K562 (cell line): ENCODE data around the gene SLC25A1. TPM values are rescaled to one million over a fixed set of nuclear protein-coding genes. Genes with fewer than 3 reads are reported as not detected.

Source experiments
- E2F8 ChIP-seq: fragments of 450-650 bp; IDR thresholded peaks from 2 replicates; pipeline ENCODE4 v1.7.1; 2018; ENCODE audit warnings: mild to moderate bottlenecking, low read depth; ENCODE audit not compliant: partially characterized antibody
- HIVEP1 ChIP-seq: fragments of 250-450 bp; sonication (Bioruptor Pico); IDR thresholded peaks from 2 replicates; pipeline ENCODE4 v1.4.0; 2020; ENCODE audit warnings: mild to moderate bottlenecking
- HNRNPL ChIP-seq: fragments of 200-400 bp; formaldehyde crosslinking; IDR thresholded peaks from 2 replicates; pipeline ENCODE4 v1.6.1; 2017; ENCODE audit warnings: low read depth, mild to moderate bottlenecking, low read length
- MEF2D ChIP-seq: conservative IDR thresholded peaks from 2 replicates; pipeline ENCODE4 v1.6.1; 2016; ENCODE audit warnings: low read depth, missing genetic modification characterization, missing compliant biosample characterization
- SP2 ChIP-seq: IDR thresholded peaks from 2 replicates; pipeline ENCODE4 v1.6.1; 2011; ENCODE audit warnings: mild to moderate bottlenecking, low read depth, low read length, moderate library complexity; ENCODE audit not compliant: poor library complexity, severe bottlenecking; ENCODE audit errors: extremely low read depth
- THRA ChIP-seq: fragments of 450-650 bp; IDR thresholded peaks from 2 replicates; pipeline ENCODE4 v1.6.1; 2017; ENCODE audit warnings: mild to moderate bottlenecking, moderate library complexity
- polyA plus RNA-seq, 8 experiments: library from polyadenylated mRNA; depleted of rRNA in 4 of 8; stranded (reverse) in 5 of 8; unstranded in 3 of 8; fragments of >200 nt; fragmentation: Nextera tagmentation in 2 of 8; fragmentation: Illumina TruSeq in 1 of 8; extraction: Ambion mirVana in 2 of 8; extraction: Trizol in 1 of 8; gene quantifications; 2 replicates each; pipeline versions ENCODE4 v1.2.1 to v1.2.3, GENCODE V29; 2011 to 2014; ENCODE audit warnings: inconsistent platforms in 1 of 8, missing spikeins in 1 of 8
- total RNA-seq, 7 experiments: library from RNA; depleted of rRNA in 6 of 7; stranded (reverse); fragments of >200 nt in 6 of 7; fragmentation: Illumina TruSeq in 2 of 7; extraction: Trizol in 2 of 7; gene quantifications; 2 replicates each; pipeline versions ENCODE4 v1.2.1 to v1.2.3, GENCODE V29; 2011 to 2021; ENCODE audit warnings: low replicate concordance in 1 of 7
- TF ChIP-seq, protein P1 (sequence below), 2 experiments: fragments of 450-650 bp; formaldehyde crosslinking in 1 of 2; IDR thresholded peaks; 2 replicates each; pipeline versions ENCODE4 v1.4.0 to v1.6.1; 2014 to 2020; ENCODE audit warnings: mild to moderate bottlenecking in 2 of 2, borderline replicate concordance in 1 of 2, low read depth in 1 of 2
- TF ChIP-seq, protein P2 (sequence below): fragments of 450-650 bp; formaldehyde crosslinking; IDR thresholded peaks from 2 replicates; pipeline ENCODE4 v1.4.0; 2022; ENCODE audit warnings: missing genetic modification characterization
- TF ChIP-seq, protein P3 (sequence below): fragments of 250-450 bp; sonication (Bioruptor Pico); IDR thresholded peaks from 2 replicates; pipeline ENCODE4 v1.4.0; 2020; ENCODE audit warnings: borderline replicate concordance

SLC25A1 gene
- total and polyA plus RNA-seq, 9 of the 15 experiments (the other 6 are each of a cell fraction or from before 2014, with no cell fraction given): 11.0 to 408 (median 110) TPM

GRCh38 chr22:19172213-19173046, 6.1 kb downstream of the SLC25A1 start (continued):
- no peak for TF ChIP-seq HNRNPL
- TF ChIP-seq, protein P1, sequence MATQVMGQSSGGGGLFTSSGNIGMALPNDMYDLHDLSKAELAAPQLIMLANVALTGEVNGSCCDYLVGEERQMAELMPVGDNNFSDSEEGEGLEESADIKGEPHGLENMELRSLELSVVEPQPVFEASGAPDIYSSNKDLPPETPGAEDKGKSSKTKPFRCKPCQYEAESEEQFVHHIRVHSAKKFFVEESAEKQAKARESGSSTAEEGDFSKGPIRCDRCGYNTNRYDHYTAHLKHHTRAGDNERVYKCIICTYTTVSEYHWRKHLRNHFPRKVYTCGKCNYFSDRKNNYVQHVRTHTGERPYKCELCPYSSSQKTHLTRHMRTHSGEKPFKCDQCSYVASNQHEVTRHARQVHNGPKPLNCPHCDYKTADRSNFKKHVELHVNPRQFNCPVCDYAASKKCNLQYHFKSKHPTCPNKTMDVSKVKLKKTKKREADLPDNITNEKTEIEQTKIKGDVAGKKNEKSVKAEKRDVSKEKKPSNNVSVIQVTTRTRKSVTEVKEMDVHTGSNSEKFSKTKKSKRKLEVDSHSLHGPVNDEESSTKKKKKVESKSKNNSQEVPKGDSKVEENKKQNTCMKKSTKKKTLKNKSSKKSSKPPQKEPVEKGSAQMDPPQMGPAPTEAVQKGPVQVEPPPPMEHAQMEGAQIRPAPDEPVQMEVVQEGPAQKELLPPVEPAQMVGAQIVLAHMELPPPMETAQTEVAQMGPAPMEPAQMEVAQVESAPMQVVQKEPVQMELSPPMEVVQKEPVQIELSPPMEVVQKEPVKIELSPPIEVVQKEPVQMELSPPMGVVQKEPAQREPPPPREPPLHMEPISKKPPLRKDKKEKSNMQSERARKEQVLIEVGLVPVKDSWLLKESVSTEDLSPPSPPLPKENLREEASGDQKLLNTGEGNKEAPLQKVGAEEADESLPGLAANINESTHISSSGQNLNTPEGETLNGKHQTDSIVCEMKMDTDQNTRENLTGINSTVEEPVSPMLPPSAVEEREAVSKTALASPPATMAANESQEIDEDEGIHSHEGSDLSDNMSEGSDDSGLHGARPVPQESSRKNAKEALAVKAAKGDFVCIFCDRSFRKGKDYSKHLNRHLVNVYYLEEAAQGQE (IDR thresholded peaks at IDR 0.05; ENCODE audit: borderline replicate concordance): no peak
- TF ChIP-seq, protein P1 (CRISPR knock-in tag; IDR thresholded peaks at IDR 0.05; ENCODE audit: low read depth): no peak
- TF ChIP-seq, protein P2, sequence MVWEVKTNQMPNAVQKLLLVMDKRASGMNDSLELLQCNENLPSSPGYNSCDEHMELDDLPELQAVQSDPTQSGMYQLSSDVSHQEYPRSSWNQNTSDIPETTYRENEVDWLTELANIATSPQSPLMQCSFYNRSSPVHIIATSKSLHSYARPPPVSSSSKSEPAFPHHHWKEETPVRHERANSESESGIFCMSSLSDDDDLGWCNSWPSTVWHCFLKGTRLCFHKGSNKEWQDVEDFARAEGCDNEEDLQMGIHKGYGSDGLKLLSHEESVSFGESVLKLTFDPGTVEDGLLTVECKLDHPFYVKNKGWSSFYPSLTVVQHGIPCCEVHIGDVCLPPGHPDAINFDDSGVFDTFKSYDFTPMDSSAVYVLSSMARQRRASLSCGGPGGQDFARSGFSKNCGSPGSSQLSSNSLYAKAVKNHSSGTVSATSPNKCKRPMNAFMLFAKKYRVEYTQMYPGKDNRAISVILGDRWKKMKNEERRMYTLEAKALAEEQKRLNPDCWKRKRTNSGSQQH (CRISPR knock-in tag): peak; percentile 52; the same call in 1 of the 2 replicates
- no peak for TF ChIP-seq HIVEP1 (CRISPR knock-in tag)
- TF ChIP-seq, protein P3, sequence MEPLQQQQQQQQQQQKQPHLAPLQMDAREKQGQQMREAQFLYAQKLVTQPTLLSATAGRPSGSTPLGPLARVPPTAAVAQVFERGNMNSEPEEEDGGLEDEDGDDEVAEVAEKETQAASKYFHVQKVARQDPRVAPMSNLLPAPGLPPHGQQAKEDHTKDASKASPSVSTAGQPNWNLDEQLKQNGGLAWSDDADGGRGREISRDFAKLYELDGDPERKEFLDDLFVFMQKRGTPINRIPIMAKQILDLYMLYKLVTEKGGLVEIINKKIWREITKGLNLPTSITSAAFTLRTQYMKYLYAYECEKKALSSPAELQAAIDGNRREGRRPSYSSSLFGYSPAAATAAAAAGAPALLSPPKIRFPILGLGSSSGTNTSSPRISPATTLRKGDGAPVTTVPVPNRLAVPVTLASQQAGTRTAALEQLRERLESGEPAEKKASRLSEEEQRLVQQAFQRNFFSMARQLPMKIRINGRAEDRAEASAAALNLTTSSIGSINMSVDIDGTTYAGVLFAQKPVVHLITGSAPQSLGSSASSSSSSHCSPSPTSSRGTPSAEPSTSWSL (CRISPR knock-in tag): peak; percentile 75; the same call in 1 of the 2 replicates
- peak; percentile 14 for TF ChIP-seq SP2
- TF ChIP-seq MEF2D (tag): no peak
- no peak for TF ChIP-seq E2F8
- no peak for TF ChIP-seq THRA
